Measurements from ENCODE around the gene MSL1. TPM values are rescaled to one million over a fixed set of nuclear protein-coding genes. Genes with fewer than 3 reads are reported as not detected.

MSL1 gene
- total and polyA plus RNA-seq, 2 of the 13 experiments (the other 11 are each of a cell fraction or from before 2014, with no cell fraction given) = 63.8 to 88.5 TPM

DNA sequence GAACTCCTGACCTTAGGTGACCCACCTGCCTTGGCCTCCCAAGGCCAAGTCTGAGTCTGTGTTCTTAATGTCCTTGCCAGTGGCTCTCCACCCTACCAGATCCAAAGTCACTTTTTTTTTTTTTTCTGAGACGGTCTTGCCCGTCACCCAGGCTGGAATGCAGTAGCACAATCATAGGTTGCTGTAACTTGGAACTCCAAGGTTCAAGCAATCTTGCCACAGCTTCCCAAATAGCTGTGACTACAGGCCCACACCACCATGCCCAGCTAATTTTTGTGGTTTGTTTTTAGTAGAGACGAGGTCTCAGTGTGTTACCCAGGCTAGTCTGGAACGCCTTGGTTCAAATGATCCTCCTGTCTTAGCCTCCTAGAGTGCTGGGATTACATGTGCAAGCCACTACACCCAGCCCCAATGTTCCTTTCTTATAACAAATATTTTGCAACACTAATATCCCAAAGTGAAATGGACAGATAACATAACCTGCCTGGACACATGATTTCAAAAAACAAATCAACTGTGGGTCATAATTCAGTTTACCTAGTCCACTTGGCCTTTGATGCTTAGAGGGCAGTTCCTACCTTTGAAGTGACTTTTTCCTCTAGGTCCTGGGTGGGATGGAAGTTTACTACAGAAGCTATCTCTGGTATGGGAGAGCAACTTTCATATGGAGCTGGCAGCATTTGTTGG is 51.5 kb downstream of the MSL1 start (continued):
- TF ChIP-seq, protein P1, sequence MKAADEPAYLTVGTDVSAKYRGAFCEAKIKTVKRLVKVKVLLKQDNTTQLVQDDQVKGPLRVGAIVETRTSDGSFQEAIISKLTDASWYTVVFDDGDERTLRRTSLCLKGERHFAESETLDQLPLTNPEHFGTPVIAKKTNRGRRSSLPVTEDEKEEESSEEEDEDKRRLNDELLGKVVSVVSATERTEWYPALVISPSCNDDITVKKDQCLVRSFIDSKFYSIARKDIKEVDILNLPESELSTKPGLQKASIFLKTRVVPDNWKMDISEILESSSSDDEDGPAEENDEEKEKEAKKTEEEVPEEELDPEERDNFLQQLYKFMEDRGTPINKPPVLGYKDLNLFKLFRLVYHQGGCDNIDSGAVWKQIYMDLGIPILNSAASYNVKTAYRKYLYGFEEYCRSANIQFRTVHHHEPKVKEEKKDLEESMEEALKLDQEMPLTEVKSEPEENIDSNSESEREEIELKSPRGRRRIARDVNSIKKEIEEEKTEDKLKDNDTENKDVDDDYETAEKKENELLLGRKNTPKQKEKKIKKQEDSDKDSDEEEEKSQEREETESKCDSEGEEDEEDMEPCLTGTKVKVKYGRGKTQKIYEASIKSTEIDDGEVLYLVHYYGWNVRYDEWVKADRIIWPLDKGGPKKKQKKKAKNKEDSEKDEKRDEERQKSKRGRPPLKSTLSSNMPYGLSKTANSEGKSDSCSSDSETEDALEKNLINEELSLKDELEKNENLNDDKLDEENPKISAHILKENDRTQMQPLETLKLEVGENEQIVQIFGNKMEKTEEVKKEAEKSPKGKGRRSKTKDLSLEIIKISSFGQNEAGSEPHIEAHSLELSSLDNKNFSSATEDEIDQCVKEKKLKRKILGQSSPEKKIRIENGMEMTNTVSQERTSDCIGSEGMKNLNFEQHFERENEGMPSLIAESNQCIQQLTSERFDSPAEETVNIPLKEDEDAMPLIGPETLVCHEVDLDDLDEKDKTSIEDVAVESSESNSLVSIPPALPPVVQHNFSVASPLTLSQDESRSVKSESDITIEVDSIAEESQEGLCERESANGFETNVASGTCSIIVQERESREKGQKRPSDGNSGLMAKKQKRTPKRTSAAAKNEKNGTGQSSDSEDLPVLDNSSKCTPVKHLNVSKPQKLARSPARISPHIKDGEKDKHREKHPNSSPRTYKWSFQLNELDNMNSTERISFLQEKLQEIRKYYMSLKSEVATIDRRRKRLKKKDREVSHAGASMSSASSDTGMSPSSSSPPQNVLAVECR (CRISPR knock-in tag; IDR thresholded peaks at IDR 0.05; ENCODE audit: borderline replicate concordance) = peak; percentile 17; the same call in 1 of the 2 replicates
- no peak for TF ChIP-seq IKZF1 (IDR thresholded peaks at IDR 0.05)
- TF ChIP-seq ZNF550 (CRISPR knock-in tag; IDR thresholded peaks at IDR 0.05; ENCODE audit: borderline replicate concordance) = no peak
- TF ChIP-seq ZNF720 (CRISPR knock-in tag; IDR thresholded peaks at IDR 0.05) = no peak
- TF ChIP-seq ZNF598 (CRISPR knock-in tag; IDR thresholded peaks at IDR 0.05; ENCODE audit: borderline replicate concordance) = no peak
- TF ChIP-seq TGIF2 (CRISPR knock-in tag; IDR thresholded peaks at IDR 0.05) = no peak; the same call in 1 of the 2 replicates
- TF ChIP-seq, protein P2, sequence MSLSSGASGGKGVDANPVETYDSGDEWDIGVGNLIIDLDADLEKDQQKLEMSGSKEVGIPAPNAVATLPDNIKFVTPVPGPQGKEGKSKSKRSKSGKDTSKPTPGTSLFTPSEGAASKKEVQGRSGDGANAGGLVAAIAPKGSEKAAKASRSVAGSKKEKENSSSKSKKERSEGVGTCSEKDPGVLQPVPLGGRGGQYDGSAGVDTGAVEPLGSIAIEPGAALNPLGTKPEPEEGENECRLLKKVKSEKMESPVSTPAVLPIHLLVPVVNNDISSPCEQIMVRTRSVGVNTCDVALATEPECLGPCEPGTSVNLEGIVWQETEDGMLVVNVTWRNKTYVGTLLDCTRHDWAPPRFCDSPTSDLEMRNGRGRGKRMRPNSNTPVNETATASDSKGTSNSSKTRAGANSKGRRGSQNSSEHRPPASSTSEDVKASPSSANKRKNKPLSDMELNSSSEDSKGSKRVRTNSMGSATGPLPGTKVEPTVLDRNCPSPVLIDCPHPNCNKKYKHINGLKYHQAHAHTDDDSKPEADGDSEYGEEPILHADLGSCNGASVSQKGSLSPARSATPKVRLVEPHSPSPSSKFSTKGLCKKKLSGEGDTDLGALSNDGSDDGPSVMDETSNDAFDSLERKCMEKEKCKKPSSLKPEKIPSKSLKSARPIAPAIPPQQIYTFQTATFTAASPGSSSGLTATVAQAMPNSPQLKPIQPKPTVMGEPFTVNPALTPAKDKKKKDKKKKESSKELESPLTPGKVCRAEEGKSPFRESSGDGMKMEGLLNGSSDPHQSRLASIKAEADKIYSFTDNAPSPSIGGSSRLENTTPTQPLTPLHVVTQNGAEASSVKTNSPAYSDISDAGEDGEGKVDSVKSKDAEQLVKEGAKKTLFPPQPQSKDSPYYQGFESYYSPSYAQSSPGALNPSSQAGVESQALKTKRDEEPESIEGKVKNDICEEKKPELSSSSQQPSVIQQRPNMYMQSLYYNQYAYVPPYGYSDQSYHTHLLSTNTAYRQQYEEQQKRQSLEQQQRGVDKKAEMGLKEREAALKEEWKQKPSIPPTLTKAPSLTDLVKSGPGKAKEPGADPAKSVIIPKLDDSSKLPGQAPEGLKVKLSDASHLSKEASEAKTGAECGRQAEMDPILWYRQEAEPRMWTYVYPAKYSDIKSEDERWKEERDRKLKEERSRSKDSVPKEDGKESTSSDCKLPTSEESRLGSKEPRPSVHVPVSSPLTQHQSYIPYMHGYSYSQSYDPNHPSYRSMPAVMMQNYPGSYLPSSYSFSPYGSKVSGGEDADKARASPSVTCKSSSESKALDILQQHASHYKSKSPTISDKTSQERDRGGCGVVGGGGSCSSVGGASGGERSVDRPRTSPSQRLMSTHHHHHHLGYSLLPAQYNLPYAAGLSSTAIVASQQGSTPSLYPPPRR (CRISPR knock-in tag; IDR thresholded peaks at IDR 0.05; ENCODE audit: borderline replicate concordance) = peak; percentile 61; the same call in 1 of the 2 replicates
- no peak for TF ChIP-seq ZNF24 (IDR thresholded peaks at IDR 0.05)
- TF ChIP-seq ZFP90 (CRISPR knock-in tag; IDR thresholded peaks at IDR 0.05; ENCODE audit: borderline replicate concordance) = peak; percentile 22; the same call in 1 of the 2 replicates
- TF ChIP-seq, protein P3, sequence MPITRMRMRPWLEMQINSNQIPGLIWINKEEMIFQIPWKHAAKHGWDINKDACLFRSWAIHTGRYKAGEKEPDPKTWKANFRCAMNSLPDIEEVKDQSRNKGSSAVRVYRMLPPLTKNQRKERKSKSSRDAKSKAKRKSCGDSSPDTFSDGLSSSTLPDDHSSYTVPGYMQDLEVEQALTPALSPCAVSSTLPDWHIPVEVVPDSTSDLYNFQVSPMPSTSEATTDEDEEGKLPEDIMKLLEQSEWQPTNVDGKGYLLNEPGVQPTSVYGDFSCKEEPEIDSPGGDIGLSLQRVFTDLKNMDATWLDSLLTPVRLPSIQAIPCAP (CRISPR knock-in tag; IDR thresholded peaks at IDR 0.05; ENCODE audit: low read depth) = no peak
- TF ChIP-seq, protein P4, sequence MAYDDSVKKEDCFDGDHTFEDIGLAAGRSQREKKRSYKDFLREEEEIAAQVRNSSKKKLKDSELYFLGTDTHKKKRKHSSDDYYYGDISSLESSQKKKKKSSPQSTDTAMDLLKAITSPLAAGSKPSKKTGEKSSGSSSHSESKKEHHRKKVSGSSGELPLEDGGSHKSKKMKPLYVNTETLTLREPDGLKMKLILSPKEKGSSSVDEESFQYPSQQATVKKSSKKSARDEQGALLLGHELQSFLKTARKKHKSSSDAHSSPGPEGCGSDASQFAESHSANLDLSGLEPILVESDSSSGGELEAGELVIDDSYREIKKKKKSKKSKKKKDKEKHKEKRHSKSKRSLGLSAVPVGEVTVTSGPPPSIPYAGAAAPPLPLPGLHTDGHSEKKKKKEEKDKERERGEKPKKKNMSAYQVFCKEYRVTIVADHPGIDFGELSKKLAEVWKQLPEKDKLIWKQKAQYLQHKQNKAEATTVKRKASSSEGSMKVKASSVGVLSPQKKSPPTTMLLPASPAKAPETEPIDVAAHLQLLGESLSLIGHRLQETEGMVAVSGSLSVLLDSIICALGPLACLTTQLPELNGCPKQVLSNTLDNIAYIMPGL (CRISPR knock-in tag; IDR thresholded peaks at IDR 0.05; ENCODE audit: borderline replicate concordance in 1 of 2, low read depth in 1 of 2) = no peak
- TF ChIP-seq CEBPB (IDR thresholded peaks at IDR 0.05; ENCODE audit: borderline replicate concordance, low read depth, low read length) = peak; percentile 61
- no peak for TF ChIP-seq HNRNPH1 (optimal IDR thresholded peaks at IDR 0.05; ENCODE audit: low read depth, low read length)
- TF ChIP-seq ZNF775 (CRISPR knock-in tag; IDR thresholded peaks at IDR 0.05; ENCODE audit: borderline replicate concordance) = no peak
- TF ChIP-seq HOXA3 (CRISPR knock-in tag; IDR thresholded peaks at IDR 0.05) = peak; percentile 47; the same call in 1 of the 2 replicates
- no peak for TF ChIP-seq REXO4 (CRISPR knock-in tag; IDR thresholded peaks at IDR 0.05; ENCODE audit: borderline replicate concordance)
- TF ChIP-seq KLF9 (CRISPR knock-in tag; IDR thresholded peaks at IDR 0.05; ENCODE audit: low read depth) = no peak
